Heart right ventricle (tissue), 16 donors: ENCODE measurements around the gene ATP2B1. TPM values are rescaled to one million over a fixed set of nuclear protein-coding genes. Genes with fewer than 3 reads are reported as not detected.

ENCODE experiments used
- ATAC-seq, 8 donors: fragments of 200-7000 bp; cut with Tn5 transposase; one replicate each; pipeline ENCODE4 v1.9.1; 2020; ENCODE audit warnings: mild to moderate bottlenecking in 8 of 8, moderate library complexity in 8 of 8, moderate number of reproducible peaks in 1 of 8
- DNase-seq, 2 donors: peaks; one replicate each; pipeline ENCODE4 v3.0.0-alpha.2; 2020
- H3K27ac ChIP-seq, 10 donors: fragments of 200-600 bp; sonication (generic) in 2 of 10; one replicate each; pipeline versions ENCODE4 v1.5.0 to v1.8.0; 2020 to 2022; ENCODE audit warnings: mild to moderate bottlenecking in 3 of 10
- H3K27me3 ChIP-seq, 7 donors: fragments of 200-600 bp; one replicate each; pipeline ENCODE4 v1.8.0; 2021 to 2022; ENCODE audit warnings: mild to moderate bottlenecking in 2 of 7
- H3K36me3 ChIP-seq, 9 donors: fragments of 200-600 bp; sonication (generic) in 1 of 9; one replicate each; pipeline versions ENCODE4 v1.5.0 to v1.8.0; 2020 to 2022; ENCODE audit warnings: mild to moderate bottlenecking in 2 of 9
- H3K4me1 ChIP-seq, 9 donors: fragments of 200-600 bp; sonication (generic) in 1 of 9; one replicate each; pipeline versions ENCODE4 v1.5.0 to v1.8.0; 2020 to 2022; ENCODE audit warnings: mild to moderate bottlenecking in 4 of 9
- H3K4me3 ChIP-seq, 10 donors: fragments of 200-600 bp; sonication (generic) in 2 of 10; one replicate each; pipeline versions ENCODE4 v1.5.0 to v1.8.0; 2020 to 2022; ENCODE audit warnings: mild to moderate bottlenecking in 7 of 10, moderate library complexity in 2 of 10
- H3K9me3 ChIP-seq, 11 donors: fragments of 200-600 bp in 10 of 11; sonication (generic) in 2 of 11; one replicate each; pipeline versions ENCODE4 v1.5.0 to v1.8.0; 2013 to 2022; ENCODE audit warnings: mild to moderate bottlenecking in 2 of 11, control low read depth in 1 of 11, moderate library complexity in 1 of 11
- WGBS, 2 donors: extraction: QIAGEN DNeasy Blood & Tissue Kit; methylation state at CpG; one replicate each; pipeline ENCODE4 v1.1.7; 2013; ENCODE audit warnings: inconsistent platforms in 1 of 2; 5-methylcytosine and 5-hydroxymethylcytosine counted together
- intact Hi-C, 10 donors: fragments of 100-400 bp; cut with DNase I; formaldehyde crosslinking; loops; one replicate each; pipeline versions ENCODE4 v1.11.1 to v1.14.2; 2022
- polyA plus RNA-seq, 2 donors: library from polyadenylated mRNA; stranded (reverse); fragments of 200-250 nt; gene quantifications; one replicate each; pipeline ENCODE4 v1.2.3, GENCODE V29; 2013
- total RNA-seq, 10 donors: library from RNA; stranded (reverse); fragmentation: NEBNext Ultra II Directional in 3 of 10; extraction: Animal tissue kit (Norgen Biotek cat#: 25700) in 3 of 10; gene quantifications; one replicate each; pipeline versions ENCODE4 v1.2.1 to v1.2.4, GENCODE V29; 2021 to 2023
- TF ChIP-seq, protein P1 (sequence below), 9 donors: fragments of 200-600 bp; sonication (generic) in 2 of 9; IDR thresholded peaks; one replicate each; pipeline versions ENCODE4 v1.5.0 to v1.8.0; 2021 to 2022; ENCODE audit warnings: antibody characterized with exemption in 9 of 9, mild to moderate bottlenecking in 5 of 9, moderate library complexity in 1 of 9
- donor health status: Arrhythmogenic right ventricular cardiomyopathy.
- donor health status: ischemic (EF 13 %, LVEDD 7.1; RV severe dilation, severe dysfunction).
- donor health status: healthy with polysubstance abuse.
- donor health status: DM: no; HTN: yes; CAD: no.
- donor health status: DM: no; HTN: no; CAD: no.
- donor health status: ischemic (EF 25% LVEDD 6.9; RV normal size, moderate dysfunction).
- donor health status: ischemic (EF 25% LVEDD 5.7; RV mildly dilated, moderate dysfunction).
- donor health status: healthy.
- donor health status: DM: yes; HTN: yes; CAD: no.
- donor health status: Ischemic cardiomyopathy.
- donor health status: ischemic (EF 35%, LVEDD 5.7; RV mildly dilated, moderate dysfunction).
- donor health status: nonischemic (EF 11% LVEDD 7.7; RV severe dilation, severe dysfunction).
- donor health status: DM: yes; HTN: yes; CAD: no.
- donor health status: PGD.
- donor health status: ischemic (EF 29% LVEDD 5.4; RV normal size, mild dysfunction).
- donor health status: nonischemic (EF 23%, LVEDD 6.1; RV moderate dilation, normal function).

The ATP2B1 gene
- total and polyA plus RNA-seq, 12 donors = 5.9 to 20.5 (median 15.2) TPM

DNA sequence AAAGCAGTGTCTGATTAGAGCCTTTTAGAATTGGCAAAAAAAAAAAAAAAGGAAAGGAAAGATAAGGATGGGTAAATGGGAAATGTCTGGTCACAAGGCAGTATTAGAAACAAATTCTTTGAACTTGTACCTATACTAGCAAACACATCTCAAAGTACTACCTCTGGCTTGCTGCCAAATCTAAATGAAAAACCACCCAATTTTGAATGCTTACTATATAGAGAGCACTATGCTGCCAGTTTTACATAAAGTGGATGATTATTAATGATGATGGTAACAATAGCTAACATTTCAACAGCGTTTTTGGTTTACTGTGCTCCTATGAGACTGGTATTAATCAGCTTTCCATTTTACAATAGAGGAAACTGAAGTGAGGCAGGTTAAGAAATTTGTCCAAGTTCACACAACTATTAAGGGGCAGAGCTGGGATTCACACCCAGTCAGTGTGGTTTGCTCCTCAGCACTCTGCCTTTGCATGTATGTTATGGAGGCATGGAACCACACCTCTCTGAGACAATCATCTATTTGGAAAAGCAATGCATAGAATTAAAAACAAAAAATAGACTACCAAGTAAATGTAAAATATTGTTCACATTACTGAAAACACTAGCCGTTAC is 34.2 kb downstream of the ATP2B1 start:
- Histone ChIP-seq H3K27me3 (no peaks in the 10 kb centered on the region), H3K4me1 (peaks cover 0 to 25% (median 3%) of the 10 kb centered on the region in 9 donors), H3K9me3 (peaks cover 0 to 3% (median 0%) of the 10 kb centered on the region in 11 donors), H3K27ac (no peak overlapping the region), H3K36me3 (no peaks in the 10 kb centered on the region), H3K4me3 (no peak overlapping the region)
- intact Hi-C loops = loop anchor here in 1 of 10 donors (1.0 kb wide), 1 partner anchor 11 kb away; no protein-coding TSS in a partner anchor
- WGBS, 2 donors = 85 to 88% methylated on average over 2 of the region's 2 CpGs
- ATAC-seq = no peak
- TF ChIP-seq, protein P1, sequence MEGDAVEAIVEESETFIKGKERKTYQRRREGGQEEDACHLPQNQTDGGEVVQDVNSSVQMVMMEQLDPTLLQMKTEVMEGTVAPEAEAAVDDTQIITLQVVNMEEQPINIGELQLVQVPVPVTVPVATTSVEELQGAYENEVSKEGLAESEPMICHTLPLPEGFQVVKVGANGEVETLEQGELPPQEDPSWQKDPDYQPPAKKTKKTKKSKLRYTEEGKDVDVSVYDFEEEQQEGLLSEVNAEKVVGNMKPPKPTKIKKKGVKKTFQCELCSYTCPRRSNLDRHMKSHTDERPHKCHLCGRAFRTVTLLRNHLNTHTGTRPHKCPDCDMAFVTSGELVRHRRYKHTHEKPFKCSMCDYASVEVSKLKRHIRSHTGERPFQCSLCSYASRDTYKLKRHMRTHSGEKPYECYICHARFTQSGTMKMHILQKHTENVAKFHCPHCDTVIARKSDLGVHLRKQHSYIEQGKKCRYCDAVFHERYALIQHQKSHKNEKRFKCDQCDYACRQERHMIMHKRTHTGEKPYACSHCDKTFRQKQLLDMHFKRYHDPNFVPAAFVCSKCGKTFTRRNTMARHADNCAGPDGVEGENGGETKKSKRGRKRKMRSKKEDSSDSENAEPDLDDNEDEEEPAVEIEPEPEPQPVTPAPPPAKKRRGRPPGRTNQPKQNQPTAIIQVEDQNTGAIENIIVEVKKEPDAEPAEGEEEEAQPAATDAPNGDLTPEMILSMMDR (IDR thresholded peaks at IDR 0.05) = no peak
- no peak for DNase-seq

DNA sequence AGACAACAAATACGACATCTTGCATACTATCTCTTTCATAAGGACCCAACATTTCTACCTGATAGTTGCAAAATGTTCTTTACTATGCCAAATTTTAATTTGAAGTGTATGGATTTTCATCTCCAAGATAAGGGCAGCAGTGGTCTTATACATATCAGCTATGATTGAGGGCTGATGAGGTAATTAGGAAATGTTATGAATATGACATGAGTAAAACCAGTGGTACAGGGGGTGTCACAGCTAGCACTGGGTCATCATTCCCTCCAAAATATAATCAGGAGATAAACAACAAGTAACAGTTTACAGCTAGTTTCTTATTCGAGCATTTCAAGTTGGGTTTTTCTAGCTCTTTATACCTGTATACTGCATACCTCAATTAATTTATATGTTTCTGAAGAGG is 35.0 kb downstream of the ATP2B1 start:
- H3K27me3 ChIP-seq = no peaks in the 10 kb centered on the region
- intact Hi-C loops = loop anchor here in 1 of 10 donors (1.0 kb wide), 1 partner anchor 10 kb away; no protein-coding TSS in a partner anchor
- H3K27ac ChIP-seq = no peak overlapping the region
- H3K4me3 ChIP-seq = no peak overlapping the region
- WGBS, 2 donors = 95 to 98% methylated on average over 2 of the region's 2 CpGs
- no peaks in the 10 kb centered on the region for H3K9me3 ChIP-seq
- no peak for ATAC-seq
- TF ChIP-seq, protein P1 (IDR thresholded peaks at IDR 0.05) = no peak
- H3K36me3 ChIP-seq = no peaks in the 10 kb centered on the region
- no peak for DNase-seq
- H3K4me1 ChIP-seq = peaks cover 0 to 20% (median 0%) of the 10 kb centered on the region in 9 donors

DNA sequence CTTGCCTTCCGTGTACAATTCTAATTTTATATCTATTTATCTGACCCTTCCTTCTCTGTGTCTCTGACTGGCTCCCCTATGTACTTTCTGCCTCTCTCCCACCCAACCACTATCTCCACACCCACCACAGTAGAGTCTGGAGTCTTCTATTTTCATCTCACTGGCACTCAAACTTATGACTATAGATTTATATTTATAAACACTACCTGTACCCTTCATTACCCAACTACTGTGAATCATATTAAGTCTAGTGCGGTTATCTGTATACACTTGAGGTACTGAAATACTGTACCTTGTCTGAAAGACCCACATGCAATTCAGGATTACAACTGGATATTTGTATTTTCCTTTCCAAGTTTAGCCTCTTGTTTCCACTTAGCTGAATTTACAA is 36.1 kb downstream of the ATP2B1 start:
- H3K27ac ChIP-seq = no peak overlapping the region
- H3K9me3 ChIP-seq = no peaks in the 10 kb centered on the region
- H3K4me1 ChIP-seq = peaks cover 0 to 14% (median 0%) of the 10 kb centered on the region in 9 donors
- H3K36me3 ChIP-seq = no peaks in the 10 kb centered on the region
- WGBS, 2 donors = 91 to 94% methylated on average over 2 of the region's 2 CpGs
- H3K4me3 ChIP-seq = no peak overlapping the region
- H3K27me3 ChIP-seq = no peaks in the 10 kb centered on the region
- DNase-seq = no peak
- ATAC-seq = no peak
- TF ChIP-seq, protein P1 (IDR thresholded peaks at IDR 0.05) = no peak
- intact Hi-C loops = no loop called here

DNA sequence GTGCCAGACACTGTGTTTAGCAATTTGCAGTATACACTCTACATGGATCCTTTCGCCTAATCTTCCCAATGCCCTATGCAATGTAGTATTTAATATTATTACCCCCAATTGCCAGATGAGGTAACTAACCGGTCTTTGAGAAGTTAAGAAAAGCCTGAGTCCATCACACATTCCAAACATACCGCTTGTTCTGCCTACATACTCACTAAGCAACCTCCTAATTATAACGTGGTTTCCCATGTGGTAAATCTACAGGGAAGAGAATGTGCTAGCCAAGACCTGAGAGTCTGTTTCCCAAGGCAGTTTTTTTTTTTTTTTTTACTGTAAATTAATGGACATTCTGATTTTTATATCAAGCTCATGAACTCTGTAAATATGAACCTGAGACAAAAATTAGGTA is 37.2 kb downstream of the ATP2B1 start:
- Histone ChIP-seq H3K4me1 (peaks cover 0 to 14% (median under 1%) of the 10 kb centered on the region in 9 donors), H3K9me3 (no peaks in the 10 kb centered on the region), H3K36me3 (no peaks in the 10 kb centered on the region), H3K27me3 (no peaks in the 10 kb centered on the region), H3K4me3 (no peak overlapping the region), H3K27ac (no peak overlapping the region)
- 71 to 79% methylated on average over 4 of the region's 4 CpGs for WGBS, 2 donors
- ATAC-seq (no peak), DNase-seq (no peak)
- intact Hi-C loops = no loop called here
- TF ChIP-seq, protein P1 (IDR thresholded peaks at IDR 0.05) = no peak
